Lung (tissue), 12 donors: ENCODE data around the gene ZNF618. TPM values are rescaled to one million over a fixed set of nuclear protein-coding genes. Genes with fewer than 3 reads are reported as not detected.

Experiments
- ATAC-seq: fragments of 200-7000 bp; cut with Tn5 transposase; one replicate; pipeline ENCODE4 v1.9.1; 2020; ENCODE audit warnings: moderate number of reproducible peaks; ENCODE audit not compliant: insufficient read depth, low FRiP score
- DNase-seq, 3 donors: peaks; one replicate each; pipeline ENCODE4 v3.0.0-alpha.2; 2013 to 2017
- H3K27ac ChIP-seq, 2 donors: one replicate each; pipeline ENCODE4 v1.5.1; 2013; ENCODE audit warnings: mild to moderate bottlenecking in 2 of 2, moderate library complexity in 2 of 2, control low read depth in 1 of 2, inconsistent platforms in 1 of 2, low read depth in 1 of 2, low read length in 1 of 2
- H3K27me3 ChIP-seq, 3 donors: one replicate each; pipeline ENCODE4 v1.5.1; 2013; ENCODE audit warnings: low read length in 2 of 3; ENCODE audit not compliant: control insufficient read depth in 3 of 3, insufficient read depth in 3 of 3
- H3K36me3 ChIP-seq, 4 donors: one replicate each; pipeline ENCODE4 v1.5.1; 2013; ENCODE audit warnings: low read length in 4 of 4, mild to moderate bottlenecking in 1 of 4, moderate library complexity in 1 of 4; ENCODE audit not compliant: control insufficient read depth in 4 of 4, insufficient read depth in 4 of 4
- H3K4me1 ChIP-seq, 5 donors: one replicate each; pipeline ENCODE4 v1.5.1; 2013; ENCODE audit warnings: low read length in 5 of 5, mild to moderate bottlenecking in 2 of 5, moderate library complexity in 1 of 5; ENCODE audit not compliant: control insufficient read depth in 5 of 5, insufficient read depth in 5 of 5
- H3K4me3 ChIP-seq: one replicate; pipeline ENCODE4 v1.5.1; 2013; ENCODE audit warnings: mild to moderate bottlenecking, control low read depth, moderate library complexity
- H3K9ac ChIP-seq, 2 donors: one replicate each; pipeline ENCODE4 v1.5.1; 2013; ENCODE audit warnings: low read length in 2 of 2, control low read depth in 1 of 2; ENCODE audit not compliant: insufficient read depth in 1 of 2
- H3K9me3 ChIP-seq, 4 donors: one replicate each; pipeline ENCODE4 v1.5.1; 2013; ENCODE audit warnings: low read length in 3 of 4, mild to moderate bottlenecking in 1 of 4, moderate library complexity in 1 of 4; ENCODE audit not compliant: control insufficient read depth in 4 of 4, insufficient read depth in 3 of 4
- WGBS, 2 donors: extraction: QIAGEN DNeasy Blood & Tissue Kit; methylation state at CpG; one replicate each; pipeline ENCODE4 v1.1.7; 2013; 5-methylcytosine and 5-hydroxymethylcytosine counted together
- polyA plus RNA-seq, 2 donors: library from polyadenylated mRNA; stranded (reverse); fragments of 200-250 nt; gene quantifications; one replicate each; pipeline ENCODE4 v1.2.1, GENCODE V29; 2013
- total RNA-seq, 2 donors: library from RNA; depleted of rRNA in 1 of 2; stranded (reverse); fragments of >200 nt in 1 of 2; gene quantifications; one replicate each; pipeline ENCODE4 v1.2.1, GENCODE V29; 2014 to 2021
- TF ChIP-seq, protein P1 (sequence below): IDR thresholded peaks from 2 replicates; pipeline ENCODE4 v1.5.1; 2012; ENCODE audit warnings: mild to moderate bottlenecking; ENCODE audit errors: control extremely low read depth, extremely low read depth
- donor health status: control.
- donor health status: control.
- donor health status: Bipolar disorder and iron deficiency.
- donor health status: healthy.
- donor health status: DM: yes; HTN: yes; CAD: no.

The ZNF618 gene
- total and polyA plus RNA-seq, 4 donors: 1.6 to 16.3 (median 6.0) TPM

DNA sequence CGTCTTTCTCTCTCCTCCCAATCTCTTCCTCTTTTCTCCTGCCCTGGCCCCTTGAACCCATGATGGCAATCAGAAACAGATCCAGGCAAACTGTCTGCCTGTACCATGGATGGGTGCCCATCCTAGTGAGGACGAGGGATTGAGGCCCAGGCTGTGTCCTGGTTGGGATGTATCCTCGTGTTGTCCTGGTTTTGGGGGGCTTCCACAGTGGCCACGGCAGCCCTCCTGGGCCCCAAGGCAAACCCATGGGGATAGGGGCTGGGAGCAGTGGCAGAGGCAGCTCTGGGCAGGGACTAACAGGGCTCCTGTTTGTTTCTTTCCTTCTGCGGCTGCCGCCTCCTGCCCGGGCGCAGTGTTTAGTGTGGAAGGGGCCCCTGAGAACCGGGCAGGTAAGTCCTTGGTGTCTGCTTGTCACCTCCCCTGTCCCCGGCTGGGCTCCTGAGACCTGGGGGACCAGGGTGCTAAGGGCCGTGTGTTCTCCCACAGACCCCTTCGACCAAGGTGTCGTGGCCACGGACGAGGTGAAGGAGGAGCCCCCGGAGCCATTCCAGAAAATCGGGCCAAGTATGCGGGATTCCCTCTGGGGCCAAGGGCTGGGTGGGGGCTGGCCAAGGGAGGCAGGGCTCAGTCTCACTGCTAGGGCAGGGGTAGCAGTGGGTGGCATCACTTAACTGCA, 132.0 kb downstream of the ZNF618 start:
- H3K36me3 ChIP-seq: peaks cover 3 to 54% (median 30%) of the 10 kb centered on the region in 4 donors
- no peak for ATAC-seq
- TF ChIP-seq, protein P1, sequence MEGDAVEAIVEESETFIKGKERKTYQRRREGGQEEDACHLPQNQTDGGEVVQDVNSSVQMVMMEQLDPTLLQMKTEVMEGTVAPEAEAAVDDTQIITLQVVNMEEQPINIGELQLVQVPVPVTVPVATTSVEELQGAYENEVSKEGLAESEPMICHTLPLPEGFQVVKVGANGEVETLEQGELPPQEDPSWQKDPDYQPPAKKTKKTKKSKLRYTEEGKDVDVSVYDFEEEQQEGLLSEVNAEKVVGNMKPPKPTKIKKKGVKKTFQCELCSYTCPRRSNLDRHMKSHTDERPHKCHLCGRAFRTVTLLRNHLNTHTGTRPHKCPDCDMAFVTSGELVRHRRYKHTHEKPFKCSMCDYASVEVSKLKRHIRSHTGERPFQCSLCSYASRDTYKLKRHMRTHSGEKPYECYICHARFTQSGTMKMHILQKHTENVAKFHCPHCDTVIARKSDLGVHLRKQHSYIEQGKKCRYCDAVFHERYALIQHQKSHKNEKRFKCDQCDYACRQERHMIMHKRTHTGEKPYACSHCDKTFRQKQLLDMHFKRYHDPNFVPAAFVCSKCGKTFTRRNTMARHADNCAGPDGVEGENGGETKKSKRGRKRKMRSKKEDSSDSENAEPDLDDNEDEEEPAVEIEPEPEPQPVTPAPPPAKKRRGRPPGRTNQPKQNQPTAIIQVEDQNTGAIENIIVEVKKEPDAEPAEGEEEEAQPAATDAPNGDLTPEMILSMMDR: no peak
- H3K4me3 ChIP-seq: no peak overlapping the region
- H3K27ac ChIP-seq: no peak overlapping the region
- H3K9me3 ChIP-seq: peaks cover 0 to 4% (median 0%) of the 10 kb centered on the region in 4 donors
- peaks cover 0 to 10% (median 5%) of the 10 kb centered on the region in 5 donors for H3K4me1 ChIP-seq
- WGBS, 2 donors: 91 to 96% methylated on average over 18 of the region's 18 CpGs
- no peaks in the 10 kb centered on the region for H3K27me3 ChIP-seq
- peak in 1 of 3 donors; percentile 7 for DNase-seq
- no peak overlapping the region for H3K9ac ChIP-seq

DNA sequence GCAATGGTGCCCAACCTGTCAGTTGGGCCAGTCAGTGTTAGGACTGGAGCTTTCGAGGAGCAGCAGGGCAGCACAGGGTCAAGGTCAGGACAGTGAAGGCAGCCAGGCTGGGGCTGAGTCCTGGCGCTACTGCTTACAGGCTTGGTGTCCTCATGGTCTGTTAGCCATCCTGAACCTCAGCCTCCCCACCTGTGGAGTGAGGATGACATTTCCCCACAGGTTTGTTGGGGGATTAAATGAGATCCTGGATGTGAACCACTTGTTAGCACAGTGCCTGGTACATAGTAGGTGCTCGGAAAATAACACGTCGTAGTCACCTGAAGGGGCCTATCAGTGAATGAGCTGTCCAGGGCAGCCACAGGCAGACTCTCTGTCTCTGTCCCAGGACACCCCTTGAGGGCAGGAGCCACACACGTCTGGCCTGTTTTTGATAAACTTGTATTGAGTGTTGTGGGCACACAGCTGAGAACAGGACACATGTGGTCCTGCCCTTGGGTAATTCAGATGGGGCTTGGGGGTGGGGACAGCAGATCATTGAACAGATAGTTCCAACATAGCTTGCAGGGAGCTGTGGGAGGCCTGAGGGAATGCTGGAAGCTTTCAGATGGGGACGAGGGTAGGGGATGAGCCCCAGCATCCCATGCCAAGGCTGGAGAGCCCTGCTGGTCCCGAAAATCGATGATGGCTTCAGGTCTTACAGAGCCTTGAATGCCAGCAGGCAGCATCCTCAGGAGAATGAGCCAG, 132.7 kb downstream of the ZNF618 start:
- DNase-seq (peak in 1 of 3 donors; percentile 10), ATAC-seq (no peak)
- Histone ChIP-seq H3K9me3 (peaks cover 0 to 4% (median 0%) of the 10 kb centered on the region in 4 donors), H3K27ac (no peak overlapping the region), H3K4me3 (no peak overlapping the region), H3K36me3 (peaks cover 3 to 57% (median 30%) of the 10 kb centered on the region in 4 donors), H3K4me1 (peaks cover 0 to 4% (median 3%) of the 10 kb centered on the region in 5 donors), H3K9ac (no peak overlapping the region), H3K27me3 (no peaks in the 10 kb centered on the region)
- TF ChIP-seq, protein P1: no peak
- WGBS, 2 donors: 93 to 95% methylated on average over 9 of the region's 9 CpGs

DNA sequence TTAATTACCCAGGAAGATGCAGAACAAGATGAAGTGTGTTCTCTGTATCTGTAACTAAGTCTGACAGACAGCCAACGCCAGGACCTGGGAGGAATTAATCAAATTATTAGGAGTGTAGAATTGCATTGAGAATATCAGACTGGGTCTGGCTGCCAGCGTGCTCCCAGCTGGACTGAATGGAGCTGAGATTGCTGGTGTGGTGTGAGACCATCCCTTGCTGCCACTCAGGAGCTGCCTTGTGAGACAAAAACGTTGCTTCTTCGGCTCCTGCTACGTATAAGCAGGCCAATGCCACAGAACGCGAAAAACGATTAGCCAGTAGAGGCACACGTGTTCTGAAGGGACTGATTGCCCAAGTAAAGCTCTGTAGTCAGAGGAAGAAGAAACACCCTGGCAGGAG, 135.2 kb downstream of the ZNF618 start:
- peaks cover 0 to 4% (median under 1%) of the 10 kb centered on the region in 4 donors for H3K9me3 ChIP-seq
- peaks cover 3 to 42% (median 26%) of the 10 kb centered on the region in 4 donors for H3K36me3 ChIP-seq
- H3K9ac ChIP-seq: no peak overlapping the region
- WGBS, 2 donors: 89 to 90% methylated on average over 9 of the region's 9 CpGs
- DNase-seq (no peak), ATAC-seq (no peak)
- TF ChIP-seq, protein P1: no peak
- H3K27ac ChIP-seq: no peak overlapping the region
- H3K4me1 ChIP-seq: peaks cover 0 to 4% (median 0%) of the 10 kb centered on the region in 5 donors
- no peak overlapping the region for H3K4me3 ChIP-seq
- H3K27me3 ChIP-seq: no peaks in the 10 kb centered on the region
